Cardiac muscle cell (in vitro differentiated cells and primary cell): ENCODE results near the gene ARHGAP5. TPM values are rescaled to one million over a fixed set of nuclear protein-coding genes. Genes with fewer than 3 reads are reported as not detected.
A peak's percentile ranks its signal among the peaks of the same experiment; 100 is the strongest.

Experiments used
- DNase-seq, 2 donors: peaks; one replicate each; pipeline versions ENCODE4 v3.0.0 to v3.0.0-alpha.2; 2010 to 2017; ENCODE audit warnings: low read depth in 1 of 2, low spot score in 1 of 2
- H3K27ac ChIP-seq: fragments of 200-600 bp; sonication (generic); 2 replicates; pipeline ENCODE4 v1.5.1; 2016
- H3K27me3 ChIP-seq: fragments of 200-600 bp; sonication (generic); 2 replicates; pipeline ENCODE4 v1.6.0; 2016; ENCODE audit warnings: control low read depth
- H3K36me3 ChIP-seq: fragments of 200-600 bp; sonication (generic); 2 replicates; pipeline ENCODE4 v1.5.1; 2016; ENCODE audit warnings: control low read depth
- H3K4me1 ChIP-seq: fragments of 200-600 bp; sonication (generic); 2 replicates; pipeline ENCODE4 v1.8.1; 2017; ENCODE audit warnings: low read depth, mild to moderate bottlenecking, mixed run types
- H3K4me3 ChIP-seq: fragments of 200-600 bp; sonication (generic); 2 replicates; pipeline ENCODE4 v1.5.1; 2016; ENCODE audit warnings: mild to moderate bottlenecking
- H3K9me3 ChIP-seq: fragments of 200-600 bp; sonication (generic); 2 replicates; pipeline ENCODE4 v1.5.1; 2017; ENCODE audit warnings: low read depth, mild to moderate bottlenecking, control low read depth
- CTCF ChIP-seq: IDR thresholded peaks from 2 replicates; pipeline ENCODE4 v1.5.1; 2012; ENCODE audit warnings: low read depth, mild to moderate bottlenecking, low read length
- polyA plus RNA-seq: library from polyadenylated mRNA; unstranded; fragments of >200 nt; fragmentation: Nextera tagmentation; extraction: Ambion mirVana; gene quantifications from 2 replicates; pipeline ENCODE4 v1.2.1, GENCODE V29; 2016
- total RNA-seq: library from RNA; depleted of rRNA; stranded (reverse); fragments of >200 nt; gene quantifications from 2 replicates; pipeline ENCODE4 v1.2.3, GENCODE V29; 2016

The ARHGAP5 gene
- total and polyA plus RNA-seq, 2 experiments from 2014 or later: 12.9 to 77.5 TPM

DNA sequence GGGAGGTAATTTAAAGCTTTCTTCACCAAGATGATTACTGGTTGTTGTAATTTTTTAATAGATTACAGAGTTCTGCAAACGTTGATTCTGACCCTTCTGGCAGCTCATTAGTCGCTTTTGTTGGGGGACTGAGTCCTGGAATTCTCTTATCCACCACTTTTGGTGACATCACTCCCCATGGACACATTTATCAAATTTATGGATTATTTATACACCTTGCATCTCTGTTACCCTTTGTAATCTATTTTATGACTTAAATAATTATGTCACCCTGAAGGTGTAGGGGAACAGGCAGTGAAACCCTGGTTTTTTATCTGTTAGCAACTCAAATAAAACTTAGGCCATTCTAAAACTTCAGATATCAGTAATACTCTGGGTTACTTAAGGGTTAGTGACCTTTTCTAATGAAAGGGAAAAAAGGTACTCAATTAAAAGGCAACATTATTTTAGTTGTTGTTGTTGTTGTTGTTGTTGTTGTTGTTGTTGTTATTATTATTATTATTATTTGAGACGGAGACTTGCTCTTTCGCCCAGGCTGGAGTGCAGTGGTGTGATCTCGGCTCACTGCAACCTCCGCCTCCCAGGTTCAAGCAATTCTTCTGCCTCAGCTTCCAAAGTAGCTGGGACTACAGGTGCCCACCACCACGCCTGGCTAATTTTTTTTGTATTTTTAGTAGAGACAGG is 65.8 kb downstream of the ARHGAP5 start:
- peaks cover 3% of the 10 kb centered on the region for H3K36me3 ChIP-seq
- TF ChIP-seq CTCF: no peak
- no peak for DNase-seq

DNA sequence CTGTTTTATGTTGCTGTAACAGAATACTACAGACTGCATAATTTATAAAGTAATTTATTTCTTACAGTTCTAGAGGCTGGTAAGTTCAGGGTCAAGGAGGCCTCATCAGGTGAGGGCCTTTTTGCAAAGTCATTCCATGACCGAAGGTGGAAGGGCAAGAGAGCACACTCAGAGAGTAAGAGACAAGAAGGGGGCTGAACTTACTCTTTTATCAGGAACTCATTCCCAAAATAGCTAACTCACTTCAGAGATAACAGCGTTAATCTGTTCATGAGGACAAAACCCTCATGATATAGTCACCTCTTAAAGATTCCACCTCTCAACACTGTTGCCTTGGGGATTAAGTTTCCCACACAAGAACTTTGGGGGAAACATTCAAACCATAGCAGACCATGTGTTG is 73.3 kb downstream of the ARHGAP5 start:
- TF ChIP-seq CTCF: no peak
- peak in 1 of 2 donors; percentile 73 for DNase-seq
- Histone ChIP-seq H3K27me3 (no peaks in the 10 kb centered on the region), H3K36me3 (peaks cover 22% of the 10 kb centered on the region), H3K9me3 (no peaks in the 10 kb centered on the region), H3K4me3 (no peak overlapping the region), H3K27ac (peak overlapping the region; percentile 96), H3K4me1 (peaks cover 42% of the 10 kb centered on the region)

More for the DNA sequence above, 65.8 kb downstream of the ARHGAP5 start:
- H3K4me3 ChIP-seq: no peak overlapping the region
- H3K9me3 ChIP-seq: no peaks in the 10 kb centered on the region
- no peak overlapping the region for H3K27ac ChIP-seq
- H3K27me3 ChIP-seq: no peaks in the 10 kb centered on the region
- H3K4me1 ChIP-seq: peaks cover 11% of the 10 kb centered on the region

DNA sequence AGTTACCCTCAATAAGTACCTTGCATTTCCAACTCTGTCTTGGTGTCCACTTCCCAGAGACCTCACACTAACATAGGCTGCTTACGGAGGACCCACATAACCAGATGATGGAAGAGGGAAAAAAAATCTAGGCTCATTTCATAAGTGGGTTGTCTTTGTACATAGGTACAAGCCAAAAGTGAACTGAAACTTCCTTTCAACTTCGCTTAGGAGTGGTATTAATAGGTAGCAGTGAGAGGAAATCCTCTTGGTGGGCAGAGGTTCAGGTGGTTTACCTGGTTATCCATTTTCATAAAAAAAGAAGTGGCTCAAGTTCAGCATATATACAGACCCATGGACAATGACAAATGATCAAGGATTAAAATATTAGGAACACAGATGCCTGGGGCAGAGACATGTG is 88.9 kb downstream of the ARHGAP5 start:
- no peak for TF ChIP-seq CTCF
- H3K36me3 ChIP-seq: no peaks in the 10 kb centered on the region
- no peak for DNase-seq
- no peaks in the 10 kb centered on the region for H3K9me3 ChIP-seq
- no peak overlapping the region for H3K4me3 ChIP-seq
- no peak overlapping the region for H3K27ac ChIP-seq
- no peaks in the 10 kb centered on the region for H3K27me3 ChIP-seq
- H3K4me1 ChIP-seq: no peaks in the 10 kb centered on the region

GRCh38 chr14:32166924-32167323 is 89.8 kb downstream of the ARHGAP5 start:
- H3K27ac ChIP-seq: no peak overlapping the region
- H3K27me3 ChIP-seq: no peaks in the 10 kb centered on the region
- no peak for TF ChIP-seq CTCF
- H3K36me3 ChIP-seq: no peaks in the 10 kb centered on the region
- no peaks in the 10 kb centered on the region for H3K9me3 ChIP-seq
- no peak overlapping the region for H3K4me3 ChIP-seq
- H3K4me1 ChIP-seq: no peaks in the 10 kb centered on the region
- no peak for DNase-seq

DNA sequence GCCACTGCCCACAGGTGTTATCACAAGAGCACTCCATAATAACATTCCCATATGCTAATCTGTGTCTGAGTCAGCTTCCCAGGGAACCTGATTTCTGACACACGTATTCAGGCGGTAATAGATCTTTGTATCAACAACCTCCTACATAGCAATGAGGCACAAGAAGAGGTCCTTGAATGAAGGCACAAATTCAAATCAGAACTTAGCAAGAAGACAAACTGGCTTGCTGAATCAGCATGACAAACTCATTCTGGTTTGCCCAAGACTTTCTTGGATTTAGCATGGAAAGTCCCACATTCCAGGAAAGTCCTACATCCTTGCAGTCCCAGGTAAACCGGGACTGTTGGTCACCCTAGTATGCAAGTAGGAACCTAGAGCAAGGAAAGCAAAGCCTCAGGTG is 90.8 kb downstream of the ARHGAP5 start:
- no peak for TF ChIP-seq CTCF
- no peak for DNase-seq
- no peak overlapping the region for H3K4me3 ChIP-seq

More for the DNA sequence above, 90.8 kb downstream of the ARHGAP5 start:
- Histone ChIP-seq H3K4me1 (no peaks in the 10 kb centered on the region), H3K36me3 (no peaks in the 10 kb centered on the region), H3K27me3 (no peaks in the 10 kb centered on the region), H3K27ac (no peak overlapping the region), H3K9me3 (no peaks in the 10 kb centered on the region)
